HS-5 (cell line): Measurements from ENCODE around the gene PMFBP1.

Source experiments
- DNase-seq: peaks from one replicate; pipeline ENCODE4 v3.0.0-alpha.2; 2012; ENCODE audit warnings: low read depth

Gene PMFBP1

GRCh38 chr16:72172105-72173034 is at the start of gene PMFBP1:
TSS of gene PMFBP1 (minus strand) at chr16:72172155. CDS start at chr16:72171208, 947 bp downstream.
- peak; percentile 42 for DNase-seq

GRCh38 chr16:72221630-72222024 is 49.7 kb upstream of the PMFBP1 start:
- peak; percentile 38 for DNase-seq

- DNase-seq = no peak
Measured at GRCh38 chr16:72220875-72221629, 49.1 kb upstream of the PMFBP1 start.

- DNase-seq = no peak
Measured at GRCh38 chr16:72219282-72219681, 47.3 kb upstream of the PMFBP1 start.

GRCh38 chr16:72216767-72217166 is 44.8 kb upstream of the PMFBP1 start:
- DNase-seq = no peak

GRCh38 chr16:72214821-72215220 is 42.9 kb upstream of the PMFBP1 start:
- no peak for DNase-seq

GRCh38 chr16:72211110-72211509 is 39.2 kb upstream of the PMFBP1 start:
- no peak for DNase-seq

GRCh38 chr16:72210555-72210954 is 38.6 kb upstream of the PMFBP1 start:
- no peak for DNase-seq

- DNase-seq = no peak
Measured at GRCh38 chr16:72210072-72210471, 38.1 kb upstream of the PMFBP1 start.

- DNase-seq = no peak
Measured at GRCh38 chr16:72206299-72206698, 34.3 kb upstream of the PMFBP1 start.

GRCh38 chr16:72203401-72203800 is 31.4 kb upstream of the PMFBP1 start:
- DNase-seq = peak; percentile 39

- DNase-seq = peak; percentile 18
Measured at GRCh38 chr16:72202014-72202413, 30.1 kb upstream of the PMFBP1 start.

GRCh38 chr16:72201387-72201786 is 29.4 kb upstream of the PMFBP1 start:
- no peak for DNase-seq

- no peak for DNase-seq
Measured at GRCh38 chr16:72199761-72200337, 27.9 kb upstream of the PMFBP1 start.

GRCh38 chr16:72198771-72199201 is 26.8 kb upstream of the PMFBP1 start:
- DNase-seq = no peak

- no peak for DNase-seq
Measured at GRCh38 chr16:72198021-72198711, 26.2 kb upstream of the PMFBP1 start.

GRCh38 chr16:72197545-72197944 is 25.6 kb upstream of the PMFBP1 start:
- DNase-seq = no peak

- DNase-seq = no peak
Measured at GRCh38 chr16:72195609-72196008, 23.7 kb upstream of the PMFBP1 start.

- DNase-seq = no peak
Measured at GRCh38 chr16:72191551-72191950, 19.6 kb upstream of the PMFBP1 start.

GRCh38 chr16:72189865-72190371 is 18.0 kb upstream of the PMFBP1 start:
- peak; percentile 22 for DNase-seq

- no peak for DNase-seq
Measured at GRCh38 chr16:72188541-72188940, 16.6 kb upstream of the PMFBP1 start.

- no peak for DNase-seq
Measured at GRCh38 chr16:72187551-72187950, 15.6 kb upstream of the PMFBP1 start.
